BLaER1 (cell line): ENCODE measurements around the gene KLRC2.
A peak's percentile ranks its signal among the peaks of the same experiment; 100 is the strongest.
"Not testable (repeated sequence)": the region's sequence is repeated elsewhere in the genome, so short reads cannot be mapped to it uniquely, and the experiment has no call there.

Source experiments
- H3K27ac ChIP-seq: shearing (Covaris generic); formaldehyde crosslinking; 2 replicates; pipeline ENCODE4 v1.8.1; 2022
- H3K27me3 ChIP-seq: shearing (Covaris generic); formaldehyde crosslinking; 2 replicates; pipeline ENCODE4 v1.8.1; 2022
- H3K36me3 ChIP-seq: shearing (Covaris generic); formaldehyde crosslinking; 2 replicates; pipeline ENCODE4 v1.8.1; 2022
- H3K4me1 ChIP-seq: shearing (Covaris generic); formaldehyde crosslinking; 2 replicates; pipeline ENCODE4 v1.8.1; 2022
- H3K4me2 ChIP-seq: shearing (Covaris generic); formaldehyde crosslinking; 2 replicates; pipeline ENCODE4 v1.8.1; 2022
- H3K4me3 ChIP-seq: shearing (Covaris generic); formaldehyde crosslinking; 2 replicates; pipeline ENCODE4 v1.8.1; 2022
- H3K9ac ChIP-seq: shearing (Covaris generic); formaldehyde crosslinking; 2 replicates; pipeline ENCODE4 v1.8.1; 2022
- H3K9me3 ChIP-seq: shearing (Covaris generic); formaldehyde crosslinking; 2 replicates; pipeline ENCODE4 v1.8.1; 2022
- H4K20me1 ChIP-seq: shearing (Covaris generic); formaldehyde crosslinking; 2 replicates; pipeline ENCODE4 v1.8.1; 2022
- Cebpa-rat ChIP-seq: shearing (Covaris generic); IDR thresholded peaks from 2 replicates; pipeline ENCODE4 v1.8.1; 2022

The KLRC2 gene

GRCh38 chr12:10400829-10401228 lies 35.0 kb downstream of the KLRC2 start:
- no peak overlapping the region for H3K4me3 ChIP-seq
- H3K36me3 ChIP-seq = no peaks in the 10 kb centered on the region
- H3K4me2 ChIP-seq = no peak overlapping the region
- no peaks in the 10 kb centered on the region; the same call in 1 of the 2 replicates for H3K9me3 ChIP-seq
- H3K9ac ChIP-seq = no peak overlapping the region
- H3K27me3 ChIP-seq = no peaks in the 10 kb centered on the region
- no peak overlapping the region for H3K27ac ChIP-seq
- H3K4me1 ChIP-seq = peaks cover 24% of the 10 kb centered on the region
- TF ChIP-seq Cebpa-rat = no peak
- no peaks in the 10 kb centered on the region for H4K20me1 ChIP-seq

- TF ChIP-seq Cebpa-rat = no peak
- H3K9me3 ChIP-seq = no peaks in the 10 kb centered on the region
- H3K4me2 ChIP-seq = peak overlapping the region; percentile 45
These were observed 37.6 kb downstream of the KLRC2 start for GRCh38 chr12:10398168-10398567.

GRCh38 chr12:10397296-10397695 lies 38.5 kb downstream of the KLRC2 start:
- TF ChIP-seq Cebpa-rat = no peak
- peaks cover 57% of the 10 kb centered on the region for H3K4me1 ChIP-seq
- no peak overlapping the region for H3K27ac ChIP-seq
- H3K27me3 ChIP-seq = no peaks in the 10 kb centered on the region
- H4K20me1 ChIP-seq = no peaks in the 10 kb centered on the region
- no peaks in the 10 kb centered on the region for H3K36me3 ChIP-seq
- no peak overlapping the region for H3K4me3 ChIP-seq
- H3K4me2 ChIP-seq = peak overlapping the region; percentile 45
- H3K9me3 ChIP-seq = no peaks in the 10 kb centered on the region
- H3K9ac ChIP-seq = no peak overlapping the region

More at GRCh38 chr12:10398168-10398567, 37.6 kb downstream of the KLRC2 start:
- Histone ChIP-seq H3K4me3 (no peak overlapping the region), H3K27me3 (no peaks in the 10 kb centered on the region), H3K27ac (no peak overlapping the region), H4K20me1 (no peaks in the 10 kb centered on the region), H3K36me3 (no peaks in the 10 kb centered on the region), H3K9ac (no peak overlapping the region), H3K4me1 (peaks cover 48% of the 10 kb centered on the region)

- H3K4me2 ChIP-seq = peak overlapping the region; percentile 56
- not testable (repeated sequence) for H3K9ac ChIP-seq, H3K4me3 ChIP-seq, H3K9me3 ChIP-seq, H4K20me1 ChIP-seq, H3K36me3 ChIP-seq, H3K27me3 ChIP-seq
- peaks cover 66% of the 10 kb centered on the region for H3K4me1 ChIP-seq
- H3K27ac ChIP-seq = peak overlapping the region; percentile 56; the same call in 1 of the 2 replicates
These were observed 39.6 kb downstream of the KLRC2 start for GRCh38 chr12:10396176-10396575.

GRCh38 chr12:10395390-10395998 lies 40.3 kb downstream of the KLRC2 start:
- Histone ChIP-seq H3K9ac (0 out of 2 replicates have a peak overlapping the region, but pooled peaks have one; percentile 5), H4K20me1 (no peaks in the 10 kb centered on the region), H3K27ac (peak overlapping the region; percentile 56), H3K4me1 (peaks cover 66% of the 10 kb centered on the region), H3K9me3 (no peaks in the 10 kb centered on the region), H3K4me2 (peak overlapping the region; percentile 56), H3K4me3 (0 out of 2 replicates have a peak overlapping the region, but pooled peaks have one; percentile 15), H3K36me3 (no peaks in the 10 kb centered on the region), H3K27me3 (no peaks in the 10 kb centered on the region)
- TF ChIP-seq Cebpa-rat = no peak

- H3K4me2 ChIP-seq = peak overlapping the region; percentile 56
- H3K27ac ChIP-seq = peak overlapping the region; percentile 56
- H3K36me3 ChIP-seq, H3K9me3 ChIP-seq, H4K20me1 ChIP-seq, H3K4me3 ChIP-seq, H3K9ac ChIP-seq, H3K27me3 ChIP-seq: not testable (repeated sequence)
- peaks cover 75% of the 10 kb centered on the region for H3K4me1 ChIP-seq
These were observed 41.2 kb downstream of the KLRC2 start for GRCh38 chr12:10394531-10395152.

- H3K9me3 ChIP-seq = no peaks in the 10 kb centered on the region
- H3K4me1 ChIP-seq = peaks cover 88% of the 10 kb centered on the region
- H3K4me3 ChIP-seq = no peak overlapping the region
- no peak for TF ChIP-seq Cebpa-rat
- no peaks in the 10 kb centered on the region for H3K36me3 ChIP-seq
- no peak overlapping the region for H3K9ac ChIP-seq
- no peak overlapping the region for H3K27ac ChIP-seq
- H4K20me1 ChIP-seq = no peaks in the 10 kb centered on the region
- no peak overlapping the region for H3K4me2 ChIP-seq
- H3K27me3 ChIP-seq = no peaks in the 10 kb centered on the region
These were observed 42.5 kb downstream of the KLRC2 start for GRCh38 chr12:10393291-10393690.

- H3K4me2 ChIP-seq = peak overlapping the region; percentile 64
These were observed 43.3 kb downstream of the KLRC2 start for GRCh38 chr12:10392394-10392930.

GRCh38 chr12:10390991-10391390 lies 44.8 kb downstream of the KLRC2 start:
- not testable (repeated sequence) for H3K9ac ChIP-seq, H3K36me3 ChIP-seq, H4K20me1 ChIP-seq, H3K9me3 ChIP-seq, H3K4me3 ChIP-seq, H3K4me2 ChIP-seq, H3K27ac ChIP-seq, H3K27me3 ChIP-seq
- peaks cover 67% of the 10 kb centered on the region for H3K4me1 ChIP-seq

More at GRCh38 chr12:10392394-10392930, 43.3 kb downstream of the KLRC2 start:
- peaks cover 81% of the 10 kb centered on the region for H3K4me1 ChIP-seq
- H3K36me3 ChIP-seq = no peaks in the 10 kb centered on the region
- H3K4me3 ChIP-seq = no peak overlapping the region
- no peak for TF ChIP-seq Cebpa-rat
- H4K20me1 ChIP-seq = no peaks in the 10 kb centered on the region
- no peak overlapping the region for H3K9ac ChIP-seq
- H3K27me3 ChIP-seq = no peaks in the 10 kb centered on the region
- no peak overlapping the region for H3K27ac ChIP-seq
- H3K9me3 ChIP-seq = no peaks in the 10 kb centered on the region

- H3K27me3 ChIP-seq = no peaks in the 10 kb centered on the region
- H3K27ac ChIP-seq = no peak within 1 kb of the TSS
- no peaks in the 10 kb centered on the region for H4K20me1 ChIP-seq
- H3K4me2 ChIP-seq = peak within 1 kb of the TSS; percentile 55
- no peaks in the 10 kb centered on the region for H3K9me3 ChIP-seq
- H3K9ac ChIP-seq = no peak within 1 kb of the TSS
- no peak for TF ChIP-seq Cebpa-rat
- H3K4me1 ChIP-seq = peaks cover 56% of the 10 kb centered on the region
- H3K36me3 ChIP-seq = no peaks in the 10 kb centered on the region
- H3K4me3 ChIP-seq = no peak within 1 kb of the TSS
These were observed 45.9 kb downstream of the KLRC2 start, which contains the start of gene KLRK1 for GRCh38 chr12:10389904-10390303. KLRK1 (minus strand) TSS chr12:10390041; CDS start chr12:10388810, 1,231 bp downstream.
